ENCODE measurements around the gene TRIM17. TPM values are rescaled to one million over a fixed set of nuclear protein-coding genes. Genes with fewer than 3 reads are reported as not detected.
A peak's percentile ranks its signal among the peaks of the same experiment; 100 is the strongest.

TRIM17 gene
- total RNA-seq, 1 experiment from 2014 or later = not detected

DNA sequence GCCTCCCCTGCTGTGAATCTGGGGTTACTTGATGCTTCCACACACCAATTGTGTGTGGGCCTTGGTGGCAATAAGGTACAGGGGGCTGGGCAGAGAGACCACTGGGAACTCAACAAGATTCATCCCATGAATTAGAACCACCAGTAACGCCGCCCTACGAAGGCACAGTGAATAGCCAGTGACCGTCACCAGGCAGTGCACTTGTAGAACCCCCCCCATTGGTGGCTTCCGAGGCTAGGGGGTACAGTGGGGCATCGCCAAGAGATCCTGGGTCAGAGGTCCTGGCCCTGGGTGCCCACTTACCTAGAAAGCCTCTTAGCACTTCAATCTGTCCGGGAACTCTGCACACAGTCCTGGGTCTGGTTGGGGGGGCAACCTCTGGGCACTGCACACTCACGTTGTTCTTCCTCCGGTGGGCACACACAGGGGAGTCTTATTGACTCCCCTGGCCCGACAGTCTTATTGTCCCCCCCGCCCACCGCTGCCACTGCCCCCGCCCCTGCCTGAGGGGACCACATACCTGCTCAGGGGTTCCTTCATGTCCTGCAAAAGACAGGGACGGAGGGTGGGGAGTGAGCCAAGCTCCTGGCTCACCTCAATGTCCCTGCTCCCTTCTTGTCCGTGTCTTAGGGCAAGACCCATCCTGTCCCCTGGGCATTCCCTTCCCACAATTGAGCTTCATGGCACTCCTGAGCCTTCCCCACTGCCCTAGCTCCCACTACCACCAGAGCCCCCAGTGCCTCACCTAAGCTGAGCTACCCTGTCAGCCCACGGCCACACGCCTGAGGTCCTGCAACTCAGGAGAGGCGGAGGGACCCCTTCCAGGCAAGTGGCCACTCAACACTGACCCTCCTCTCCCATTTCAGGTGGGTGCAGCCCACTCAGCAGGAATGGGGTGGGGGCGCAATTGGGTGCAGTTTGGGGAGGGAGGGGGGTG, 7.5 kb downstream of the TRIM17 start:
- no peaks in the 10 kb centered on the region for H3K9me3 ChIP-seq (ENCODE audit: low read length)
- peaks cover 6% of the 10 kb centered on the region; the same call in 1 of the 2 replicates for H3K36me3 ChIP-seq (ENCODE audit: insufficient read depth, low read length)
- H3K27me3 ChIP-seq (ENCODE audit: low read length) = no peaks in the 10 kb centered on the region
- peaks cover 17% of the 10 kb centered on the region for H4K20me1 ChIP-seq (ENCODE audit: insufficient read depth, low read depth, low read length)
- peaks cover 28% of the 10 kb centered on the region for H3K79me2 ChIP-seq (ENCODE audit: low read length)
- no peak for DNase-seq
- H3K9ac ChIP-seq (ENCODE audit: low read length) = no peak overlapping the region
- H3K27ac ChIP-seq (ENCODE audit: low read length) = no peak overlapping the region
- no peak overlapping the region for H3K4me2 ChIP-seq (ENCODE audit: low read depth, low read length, poor library complexity, severe bottlenecking)
- H3K4me3 ChIP-seq (ENCODE audit: low read length) = no peak overlapping the region
- no peaks in the 10 kb centered on the region for H3K9me2 ChIP-seq (replicated peaks; ENCODE audit: insufficient read depth, low read length)
- H2AFZ ChIP-seq (ENCODE audit: low read length) = no peak overlapping the region
- peaks cover 22% of the 10 kb centered on the region for H3K4me1 ChIP-seq (ENCODE audit: low read length)

DNA sequence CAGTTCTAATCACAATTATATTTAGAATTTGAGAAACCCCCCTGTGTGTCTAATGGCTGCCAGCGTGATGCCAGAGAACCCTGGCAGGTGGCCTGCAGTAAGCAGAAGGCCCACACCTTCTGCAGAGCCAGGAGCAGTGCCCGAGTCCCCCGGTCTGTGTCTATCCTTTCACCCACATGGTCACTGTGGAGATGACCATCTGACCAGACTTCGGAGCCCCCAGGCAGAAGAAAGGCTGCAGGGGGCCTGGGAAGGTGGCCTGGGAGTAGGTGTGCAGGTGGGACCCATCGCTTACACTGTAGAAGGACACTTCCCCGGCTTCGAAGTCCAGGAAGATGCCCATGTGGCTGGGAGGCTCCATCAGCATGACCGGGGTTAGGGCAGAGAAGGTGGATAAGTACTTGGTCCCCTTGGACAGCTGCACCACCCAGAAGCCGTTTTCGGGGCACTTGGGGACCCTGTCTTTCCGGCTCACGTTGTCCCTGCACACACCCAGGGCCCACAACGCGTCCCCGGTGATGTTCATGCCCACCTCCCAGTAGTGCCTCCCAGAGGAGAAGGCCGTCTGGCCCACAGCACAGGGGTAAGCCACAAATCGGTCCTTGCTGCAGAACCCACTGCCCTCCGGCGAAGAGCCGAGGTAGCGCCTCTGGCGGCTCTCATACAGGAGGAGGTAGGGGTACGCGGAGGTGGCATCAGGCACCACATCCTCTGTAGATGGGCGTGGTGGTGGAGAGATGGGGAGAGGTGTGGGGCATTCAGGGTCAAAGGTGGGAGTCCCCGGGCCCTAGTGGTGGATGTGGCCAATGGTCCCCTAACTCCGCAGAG, 8.4 kb downstream of the TRIM17 start:
- peaks cover 19% of the 10 kb centered on the region for H4K20me1 ChIP-seq (ENCODE audit: insufficient read depth, low read depth, low read length)
- H3K9me2 ChIP-seq (replicated peaks; ENCODE audit: insufficient read depth, low read length) = no peaks in the 10 kb centered on the region
- peak overlapping the region; percentile 95; the same call in 1 of the 2 replicates for H3K4me3 ChIP-seq (ENCODE audit: low read length)
- no peak overlapping the region for H3K27ac ChIP-seq (ENCODE audit: low read length)
- DNase-seq = no peak
- H3K9ac ChIP-seq (ENCODE audit: low read length) = no peak overlapping the region
- peaks cover 37% of the 10 kb centered on the region for H3K79me2 ChIP-seq (ENCODE audit: low read length)
- H3K36me3 ChIP-seq (ENCODE audit: insufficient read depth, low read length) = peaks cover 7% of the 10 kb centered on the region; the same call in 1 of the 2 replicates
- no peak overlapping the region for H3K4me2 ChIP-seq (ENCODE audit: low read depth, low read length, poor library complexity, severe bottlenecking)
- H3K4me1 ChIP-seq (ENCODE audit: low read length) = peaks cover 23% of the 10 kb centered on the region
- H3K27me3 ChIP-seq (ENCODE audit: low read length) = no peaks in the 10 kb centered on the region
- H3K9me3 ChIP-seq (ENCODE audit: low read length) = no peaks in the 10 kb centered on the region
- no peak overlapping the region for H2AFZ ChIP-seq (ENCODE audit: low read length)

GRCh38 chr1:228407106-228408040, 9.3 kb downstream of the TRIM17 start:
- Histone ChIP-seq H3K9me3 (ENCODE audit: low read length) (no peaks in the 10 kb centered on the region), H3K9ac (ENCODE audit: low read length) (peak overlapping the region; percentile 78), H2AFZ (ENCODE audit: low read length) (peak overlapping the region; percentile 54; the same call in 1 of the 2 replicates), H3K4me1 (ENCODE audit: low read length) (peaks cover 23% of the 10 kb centered on the region), H3K27ac (ENCODE audit: low read length) (no peak overlapping the region), H3K36me3 (ENCODE audit: insufficient read depth, low read length) (peaks cover 11% of the 10 kb centered on the region; the same call in 1 of the 2 replicates), H3K4me2 (ENCODE audit: low read depth, low read length, poor library complexity, severe bottlenecking) (peak overlapping the region; percentile 88), H3K79me2 (ENCODE audit: low read length) (peaks cover 45% of the 10 kb centered on the region), H3K27me3 (ENCODE audit: low read length) (no peaks in the 10 kb centered on the region), H3K4me3 (ENCODE audit: low read length) (peak overlapping the region; percentile 95), H3K9me2 (replicated peaks; ENCODE audit: insufficient read depth, low read length) (no peaks in the 10 kb centered on the region), H4K20me1 (ENCODE audit: insufficient read depth, low read depth, low read length) (peaks cover 28% of the 10 kb centered on the region)
- no peak for DNase-seq

DNA sequence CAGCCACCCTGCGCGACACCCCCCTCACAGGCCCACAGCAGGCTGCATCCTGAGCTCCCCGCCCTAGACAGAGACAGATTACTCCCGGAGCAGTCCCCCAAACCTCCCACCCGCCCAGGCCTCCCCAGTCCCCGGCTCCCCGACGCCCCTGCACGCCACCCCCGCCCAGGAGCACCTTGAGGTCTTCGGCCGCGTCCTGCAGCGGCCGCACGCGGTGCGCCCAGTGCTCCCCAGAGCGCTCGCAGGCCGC, 10.8 kb downstream of the TRIM17 start:
- Histone ChIP-seq H3K9ac (ENCODE audit: low read length) (peak overlapping the region; percentile 98), H3K4me1 (ENCODE audit: low read length) (peaks cover 23% of the 10 kb centered on the region), H2AFZ (ENCODE audit: low read length) (no peak overlapping the region), H3K36me3 (ENCODE audit: insufficient read depth, low read length) (peaks cover 15% of the 10 kb centered on the region; the same call in 1 of the 2 replicates), H3K4me2 (ENCODE audit: low read depth, low read length, poor library complexity, severe bottlenecking) (peak overlapping the region; percentile 84), H4K20me1 (ENCODE audit: insufficient read depth, low read depth, low read length) (peaks cover 41% of the 10 kb centered on the region), H3K9me3 (ENCODE audit: low read length) (no peaks in the 10 kb centered on the region), H3K27ac (ENCODE audit: low read length) (peak overlapping the region; percentile 68; the same call in 1 of the 2 replicates), H3K79me2 (ENCODE audit: low read length) (peaks cover 58% of the 10 kb centered on the region), H3K9me2 (replicated peaks; ENCODE audit: insufficient read depth, low read length) (no peaks in the 10 kb centered on the region), H3K27me3 (ENCODE audit: low read length) (no peaks in the 10 kb centered on the region), H3K4me3 (ENCODE audit: low read length) (peak overlapping the region; percentile 99)
- DNase-seq = peak; percentile 43

- Histone ChIP-seq H3K9ac (ENCODE audit: low read length) (peak overlapping the region; percentile 98), H3K36me3 (ENCODE audit: insufficient read depth, low read length) (peaks cover 15% of the 10 kb centered on the region; the same call in 1 of the 2 replicates), H4K20me1 (ENCODE audit: insufficient read depth, low read depth, low read length) (peaks cover 46% of the 10 kb centered on the region), H3K4me1 (ENCODE audit: low read length) (peaks cover 23% of the 10 kb centered on the region), H2AFZ (ENCODE audit: low read length) (no peak overlapping the region), H3K79me2 (ENCODE audit: low read length) (peaks cover 63% of the 10 kb centered on the region), H3K9me2 (replicated peaks; ENCODE audit: insufficient read depth, low read length) (no peaks in the 10 kb centered on the region), H3K4me2 (ENCODE audit: low read depth, low read length, poor library complexity, severe bottlenecking) (peak overlapping the region; percentile 84), H3K9me3 (ENCODE audit: low read length) (no peaks in the 10 kb centered on the region), H3K4me3 (ENCODE audit: low read length) (peak overlapping the region; percentile 99), H3K27me3 (ENCODE audit: low read length) (no peaks in the 10 kb centered on the region), H3K27ac (ENCODE audit: low read length) (no peak overlapping the region; the same call in 1 of the 2 replicates)
- peak; percentile 46 for DNase-seq
Observed at GRCh38 chr1:228405200-228405978, 11.3 kb downstream of the TRIM17 start.

- Histone ChIP-seq H3K36me3 (ENCODE audit: insufficient read depth, low read length) (peaks cover 15% of the 10 kb centered on the region), H3K27me3 (ENCODE audit: low read length) (no peaks in the 10 kb centered on the region), H3K9me2 (replicated peaks; ENCODE audit: insufficient read depth, low read length) (no peaks in the 10 kb centered on the region), H2AFZ (ENCODE audit: low read length) (no peak overlapping the region), H3K4me1 (ENCODE audit: low read length) (peaks cover 23% of the 10 kb centered on the region), H3K4me3 (ENCODE audit: low read length) (peak overlapping the region; percentile 99), H4K20me1 (ENCODE audit: insufficient read depth, low read depth, low read length) (peaks cover 50% of the 10 kb centered on the region), H3K9me3 (ENCODE audit: low read length) (no peaks in the 10 kb centered on the region), H3K9ac (ENCODE audit: low read length) (peak overlapping the region; percentile 98; the same call in 1 of the 2 replicates), H3K27ac (ENCODE audit: low read length) (no peak overlapping the region), H3K79me2 (ENCODE audit: low read length) (peaks cover 67% of the 10 kb centered on the region), H3K4me2 (ENCODE audit: low read depth, low read length, poor library complexity, severe bottlenecking) (peak overlapping the region; percentile 84)
- no peak for DNase-seq
Observed at GRCh38 chr1:228404107-228404720, 12.4 kb downstream of the TRIM17 start.

DNA sequence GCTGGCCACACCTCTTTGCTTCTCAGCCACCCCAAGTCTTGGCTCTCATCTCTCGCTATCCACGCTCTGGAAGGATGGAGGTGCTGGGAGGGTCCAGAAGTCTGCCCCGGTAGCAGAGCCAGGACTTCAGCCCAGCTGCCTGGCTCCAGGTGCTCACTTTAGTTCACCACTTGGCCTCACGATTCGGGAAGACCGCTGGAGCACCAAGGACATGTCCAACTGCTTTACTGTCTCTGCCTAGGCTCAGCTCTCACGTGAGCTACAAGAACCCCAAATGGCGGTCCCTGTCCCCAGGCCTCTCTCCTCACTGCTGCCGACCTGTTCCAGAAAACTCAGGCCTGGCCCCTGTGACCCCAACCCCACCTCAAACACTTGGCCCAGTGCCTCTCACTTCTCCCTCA, 13.4 kb downstream of the TRIM17 start:
- Histone ChIP-seq H3K4me2 (ENCODE audit: low read depth, low read length, poor library complexity, severe bottlenecking) (no peak overlapping the region), H3K36me3 (ENCODE audit: insufficient read depth, low read length) (peaks cover 15% of the 10 kb centered on the region), H3K27me3 (ENCODE audit: low read length) (no peaks in the 10 kb centered on the region), H3K79me2 (ENCODE audit: low read length) (peaks cover 67% of the 10 kb centered on the region), H4K20me1 (ENCODE audit: insufficient read depth, low read depth, low read length) (peaks cover 50% of the 10 kb centered on the region), H3K27ac (ENCODE audit: low read length) (no peak overlapping the region), H3K9ac (ENCODE audit: low read length) (no peak overlapping the region), H3K9me2 (replicated peaks; ENCODE audit: insufficient read depth, low read length) (no peaks in the 10 kb centered on the region), H3K9me3 (ENCODE audit: low read length) (no peaks in the 10 kb centered on the region), H3K4me1 (ENCODE audit: low read length) (peaks cover 23% of the 10 kb centered on the region), H2AFZ (ENCODE audit: low read length) (no peak overlapping the region), H3K4me3 (ENCODE audit: low read length) (no peak overlapping the region)
- no peak for DNase-seq
